Medulla oblongata (tissue), 1 donor: ENCODE data around the gene AGAP5.
"Not testable (repeated sequence)": the region's sequence is repeated elsewhere in the genome, so short reads cannot be mapped to it uniquely, and the experiment has no call there.

Experiments
- DNase-seq: peaks from one replicate; pipeline ENCODE4 v3.0.0-alpha.2; 2015; ENCODE audit errors: extremely low spot score

The AGAP5 gene

GRCh38 chr10:73714483-73714882 lies 16.6 kb upstream of the AGAP5 start:
- DNase-seq, result not testable (repeated sequence)

GRCh38 chr10:73713912-73714311 lies 16.0 kb upstream of the AGAP5 start:
- not testable (repeated sequence) for DNase-seq

DNA sequence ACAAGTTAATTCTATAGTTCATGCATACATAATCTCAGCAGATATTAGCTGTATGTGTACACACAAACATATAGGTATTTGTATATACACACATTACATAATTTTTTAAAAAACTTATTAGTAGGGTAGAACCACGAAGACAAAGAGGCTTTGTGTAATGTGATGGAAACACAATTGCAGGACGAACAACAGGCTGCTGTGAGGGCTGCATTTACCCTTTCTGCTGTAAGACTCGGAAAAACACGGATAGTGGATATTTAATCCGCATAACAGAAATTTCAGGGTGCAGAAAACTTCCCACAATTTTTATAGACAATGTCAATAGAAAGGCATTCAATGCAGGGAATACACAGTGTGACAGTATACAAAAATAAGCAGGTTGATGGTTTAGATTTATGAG lies 13.8 kb upstream of the AGAP5 start:
- DNase-seq, result peak; percentile 52

GRCh38 chr10:73708122-73708521 lies 10.2 kb upstream of the AGAP5 start:
- not testable (repeated sequence) for DNase-seq

- not testable (repeated sequence) for DNase-seq
Observed at GRCh38 chr10:73707628-73708027, 9.7 kb upstream of the AGAP5 start.

DNA sequence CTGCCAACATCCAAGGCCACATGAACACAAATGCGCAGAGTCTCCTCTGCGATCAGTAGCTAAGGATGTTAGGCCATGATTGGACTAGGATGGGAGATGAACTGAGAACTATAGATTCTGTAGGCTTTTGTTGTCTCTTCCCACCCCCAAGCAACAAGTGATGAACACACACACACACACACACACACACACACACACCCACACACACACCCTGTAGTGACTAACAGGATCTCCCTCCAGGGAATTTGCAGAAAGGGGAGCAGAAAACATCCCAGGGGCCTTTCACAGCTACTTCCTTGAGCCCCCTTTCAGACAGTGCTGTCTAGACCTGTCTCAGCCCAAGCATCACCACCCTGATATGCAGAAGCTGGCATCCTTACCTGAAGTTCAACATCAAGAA lies 8.6 kb upstream of the AGAP5 start:
- DNase-seq, result not testable (repeated sequence)

DNA sequence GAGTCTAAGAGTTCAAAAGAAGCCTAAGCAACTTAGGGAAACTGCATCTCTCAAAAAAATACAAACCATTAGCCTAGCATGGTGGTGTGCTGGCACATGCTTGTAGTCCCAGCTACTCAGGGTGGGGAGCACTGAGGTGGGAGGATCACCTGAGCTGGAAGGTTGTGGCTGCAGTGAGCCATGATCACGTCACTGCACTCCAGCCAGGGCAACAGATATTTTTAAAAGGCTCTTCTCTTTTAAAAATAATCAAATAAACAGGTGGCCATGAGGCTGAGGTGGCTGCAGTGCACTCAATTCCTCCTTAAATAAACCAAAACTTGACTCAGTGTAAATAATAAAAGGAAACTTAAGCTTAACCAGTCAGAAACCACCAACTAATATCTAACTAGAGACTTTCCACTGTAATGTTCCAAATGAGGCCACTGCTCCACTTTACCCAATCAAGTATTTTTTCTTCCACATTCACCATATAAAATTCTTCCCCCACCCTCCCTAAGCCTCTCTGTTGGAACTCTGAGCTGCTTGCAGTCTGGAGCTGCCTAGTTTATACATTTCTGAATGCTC lies 7.7 kb upstream of the AGAP5 start:
- not testable (repeated sequence) for DNase-seq

GRCh38 chr10:73703924-73704323 lies 6.0 kb upstream of the AGAP5 start:
- not testable (repeated sequence) for DNase-seq

GRCh38 chr10:73698819-73699218 lies 910 bp upstream of the AGAP5 start:
- DNase-seq, result not testable (repeated sequence)

DNA sequence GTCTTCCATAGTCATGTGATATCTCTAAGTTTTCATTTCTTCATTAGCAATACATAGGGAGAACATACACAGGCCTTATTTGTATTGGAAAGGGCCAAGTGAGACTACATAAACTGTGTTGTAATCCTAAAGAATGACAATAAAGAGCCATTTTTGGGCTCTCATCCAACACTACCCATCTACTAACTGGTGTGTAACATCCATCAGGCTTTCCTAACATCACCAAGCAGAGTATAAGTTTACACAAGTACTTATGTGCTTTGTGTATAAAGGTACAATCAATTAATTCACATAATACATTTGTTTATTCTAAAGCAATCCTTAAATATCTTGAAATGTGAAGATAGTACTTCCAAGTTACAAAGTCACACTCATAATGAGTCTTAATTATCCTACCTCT lies 2.6 kb downstream of the AGAP5 start:
- not testable (repeated sequence) for DNase-seq

DNA sequence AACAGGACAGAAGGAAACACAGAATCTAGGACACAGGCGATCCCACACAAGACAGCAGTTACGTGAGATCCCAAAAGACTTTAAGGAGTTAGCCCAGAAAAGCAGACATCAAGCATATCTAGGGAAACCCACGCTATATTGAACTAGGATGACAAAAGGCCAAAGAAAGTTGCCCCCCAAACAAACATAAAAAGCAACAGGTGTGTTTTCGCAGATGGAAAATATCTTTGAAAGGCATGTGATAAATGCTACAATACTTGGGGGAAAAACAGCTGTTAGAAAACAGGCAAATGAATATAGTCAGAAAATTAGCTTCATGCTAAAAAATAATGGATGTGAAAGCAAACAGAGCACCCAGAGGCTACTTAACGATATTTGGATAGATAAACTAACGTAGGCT lies 7.2 kb downstream of the AGAP5 start:
- not testable (repeated sequence) for DNase-seq

DNA sequence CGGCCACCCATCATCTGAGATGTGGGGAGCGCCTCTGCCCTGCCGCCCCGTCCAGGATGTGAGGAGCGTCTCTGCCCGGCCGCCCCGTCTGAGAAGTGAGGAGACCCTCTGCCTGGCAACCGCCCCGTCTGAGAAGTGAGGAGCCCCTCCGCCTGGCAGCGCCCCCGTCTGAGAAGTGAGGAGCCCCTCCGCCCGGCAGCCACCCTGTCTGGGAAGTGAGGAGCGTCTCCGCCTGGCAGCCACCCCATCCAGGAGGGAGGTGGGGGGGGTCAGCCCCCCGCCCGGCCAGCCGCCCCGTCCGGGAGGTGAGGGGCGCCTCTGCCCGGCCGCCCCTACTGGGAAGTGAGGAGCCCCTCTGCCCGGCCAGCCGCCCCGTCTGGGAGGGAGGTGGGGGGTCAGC lies 8.3 kb downstream of the AGAP5 start:
- not testable (repeated sequence) for DNase-seq

- DNase-seq, result not testable (repeated sequence)
Observed at GRCh38 chr10:73687641-73688040, 10.3 kb downstream of the AGAP5 start.

- DNase-seq, result not testable (repeated sequence)
Observed at GRCh38 chr10:73674546-73674945, 23.4 kb downstream of the AGAP5 start.

- not testable (repeated sequence) for DNase-seq
Observed at GRCh38 chr10:73668378-73668777, 29.5 kb downstream of the AGAP5 start.

DNA sequence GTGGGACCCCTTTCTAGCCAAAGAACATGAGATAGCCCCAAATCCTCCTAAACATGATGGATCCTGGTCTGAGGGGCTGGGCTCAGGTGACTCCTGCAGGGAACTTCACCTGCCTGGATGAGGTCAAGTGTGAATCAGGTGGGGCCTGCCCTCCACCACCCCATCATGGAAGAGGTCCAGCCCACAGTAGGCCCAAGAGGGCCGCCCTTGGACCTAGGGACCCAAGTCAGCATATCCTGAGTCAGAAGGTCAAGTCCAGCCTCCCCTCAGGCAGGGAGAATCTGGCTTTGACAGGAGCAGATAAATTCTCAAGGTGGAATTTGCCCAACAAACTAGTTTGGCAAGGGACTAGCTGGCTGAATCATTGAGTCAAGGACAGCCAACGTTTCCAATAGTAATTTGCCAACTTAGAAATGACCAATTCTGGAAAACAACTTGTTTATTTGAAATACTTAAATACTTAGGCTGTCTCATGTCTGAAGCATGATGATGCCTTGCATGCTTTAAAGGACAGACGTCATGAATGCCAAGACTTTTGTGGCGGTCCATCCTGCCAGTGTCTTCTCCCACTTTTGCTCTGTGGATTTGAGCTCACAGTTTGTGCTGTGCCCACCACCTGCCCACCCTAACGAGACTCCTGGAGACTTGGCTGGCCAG lies 31.6 kb downstream of the AGAP5 start:
- not testable (repeated sequence) for DNase-seq

DNA sequence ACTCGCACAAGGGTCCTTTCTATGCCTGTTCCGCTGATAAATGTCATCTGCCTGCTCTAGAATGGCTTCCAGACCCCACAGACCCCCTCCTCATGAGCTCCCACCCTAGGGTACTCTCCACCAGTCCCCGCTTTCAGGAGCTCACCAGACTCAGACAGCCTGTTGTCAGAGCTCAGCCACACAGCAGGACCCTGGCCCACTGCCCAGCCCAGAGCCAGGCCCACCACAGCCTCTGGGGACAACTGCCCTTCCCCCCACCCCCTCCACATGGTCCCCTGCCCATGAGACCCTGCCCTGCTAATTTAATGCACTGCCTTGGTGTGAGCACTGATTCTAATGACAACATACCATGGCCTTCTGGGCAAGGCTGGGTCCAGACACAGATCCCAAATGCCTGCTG lies 32.3 kb downstream of the AGAP5 start:
- DNase-seq, result not testable (repeated sequence)

DNA sequence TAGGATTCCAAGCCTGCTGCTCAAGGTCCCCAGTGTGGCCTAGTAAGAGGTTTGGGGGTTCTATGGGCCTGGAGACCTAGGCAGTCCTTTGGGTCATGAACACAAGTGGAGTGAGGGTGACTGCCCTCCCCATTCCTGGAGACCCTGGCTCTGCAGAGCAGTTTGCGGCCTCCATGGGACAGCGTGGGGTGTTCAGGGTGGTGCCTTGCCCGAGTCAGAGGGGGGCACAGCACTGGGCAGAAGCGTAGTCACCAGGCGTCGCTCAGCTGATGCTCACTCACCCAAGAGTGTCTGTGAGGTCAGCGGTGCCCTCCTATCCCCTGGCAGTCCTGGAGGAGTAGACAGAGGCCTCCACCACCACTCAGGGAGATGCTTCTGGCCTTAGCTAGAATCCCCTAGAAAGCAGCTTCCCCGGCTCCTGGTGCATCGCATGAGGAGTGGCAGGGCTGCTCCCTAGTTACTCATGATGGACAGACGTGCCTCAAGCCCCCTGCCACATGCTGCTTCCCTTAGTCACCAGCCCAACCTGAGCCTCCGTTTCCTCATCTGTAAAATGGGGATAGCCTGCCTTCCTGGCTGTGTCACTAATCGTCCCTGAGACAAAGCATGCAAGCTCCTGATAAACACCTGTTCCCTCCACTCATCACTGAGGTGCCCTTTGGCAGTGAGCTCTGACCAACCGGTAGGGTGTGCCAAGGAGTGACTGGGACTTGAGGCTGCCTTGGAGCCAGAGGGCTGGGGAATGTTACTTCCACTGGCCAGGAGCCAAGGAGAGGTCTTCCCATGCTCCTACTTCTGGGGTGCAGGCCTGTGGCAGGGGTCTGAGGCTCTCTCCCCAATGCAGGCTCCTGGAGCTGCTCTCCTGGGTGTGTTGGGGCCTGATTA lies 33.5 kb downstream of the AGAP5 start:
- DNase-seq, result not testable (repeated sequence)

- not testable (repeated sequence) for DNase-seq
Observed at GRCh38 chr10:73663621-73664020, 34.3 kb downstream of the AGAP5 start.

DNA sequence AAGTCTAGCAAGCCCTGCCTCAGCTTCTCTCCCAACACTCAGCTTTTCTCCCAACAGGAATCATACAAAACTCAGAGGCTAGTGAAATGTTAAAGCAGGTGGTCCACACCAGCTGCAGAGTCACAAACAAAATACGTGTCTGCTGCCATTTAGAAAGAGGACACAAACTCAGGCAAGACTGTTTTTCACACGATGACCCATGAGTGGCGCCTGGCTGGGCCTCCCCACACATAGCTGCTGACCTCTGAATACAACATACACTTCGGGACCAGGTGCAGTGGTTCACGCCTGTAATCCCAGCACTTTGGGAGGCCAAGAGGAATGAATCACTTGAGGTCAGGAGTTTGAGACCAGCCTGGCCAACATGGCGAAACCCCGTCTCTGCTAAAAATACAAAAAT lies 35.2 kb downstream of the AGAP5 start:
- DNase-seq, result not testable (repeated sequence)

DNA sequence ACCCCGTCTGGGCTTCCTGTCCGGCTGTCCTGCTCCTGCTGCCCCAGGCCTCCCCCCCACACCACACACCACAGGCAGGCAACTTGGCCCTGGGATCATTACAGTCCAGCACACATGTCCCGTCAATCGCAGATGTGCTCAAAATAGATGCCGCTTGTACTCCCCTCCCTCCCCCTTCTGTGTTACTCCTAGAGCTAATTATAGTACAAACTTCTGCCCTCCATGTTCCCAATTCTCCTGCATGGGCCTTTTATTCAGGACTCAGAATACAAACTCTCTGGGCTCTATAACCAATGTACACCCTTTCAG lies 42.0 kb downstream of the AGAP5 start, which contains the start of gene SYNPO2L:
SYNPO2L (minus strand) TSS at position 40 of the 309 bp plus-strand sequence. CDS start 107 bp downstream, outside the sequence.
- no peak for DNase-seq

- DNase-seq, result no peak
Observed at GRCh38 chr10:73655257-73655989, 42.5 kb downstream of the AGAP5 start.
